Upper lobe of right lung (tissue), 1 donor: ENCODE measurements around the gene ADGRV1. TPM values are rescaled to one million over a fixed set of nuclear protein-coding genes. Genes with fewer than 3 reads are reported as not detected.

Experiments used
- ATAC-seq: fragments of 200-7000 bp; cut with Tn5 transposase; one replicate; pipeline ENCODE4 v1.9.1; 2020; ENCODE audit warnings: mild to moderate bottlenecking, moderate library complexity
- DNase-seq: peaks from one replicate; pipeline ENCODE4 v3.0.0-alpha.2; 2020
- H3K27ac ChIP-seq: fragments of 200-600 bp; one replicate; pipeline ENCODE4 v1.8.0; 2022
- H3K27me3 ChIP-seq: fragments of 200-600 bp; one replicate; pipeline ENCODE4 v1.8.0; 2022; ENCODE audit warnings: mild to moderate bottlenecking
- H3K36me3 ChIP-seq: fragments of 200-600 bp; one replicate; pipeline ENCODE4 v1.8.0; 2022
- H3K4me1 ChIP-seq: fragments of 200-600 bp; one replicate; pipeline ENCODE4 v1.8.0; 2022
- H3K4me3 ChIP-seq: fragments of 200-600 bp; one replicate; pipeline ENCODE4 v1.8.0; 2022; ENCODE audit warnings: mild to moderate bottlenecking
- H3K9me3 ChIP-seq: fragments of 200-600 bp; one replicate; pipeline ENCODE4 v1.8.0; 2022
- intact Hi-C: fragments of 100-400 bp; cut with DNase I; formaldehyde crosslinking; loops from one replicate; pipeline ENCODE4 v1.11.0; 2022
- total RNA-seq: library from RNA; stranded (reverse); fragmentation: NEBNext Ultra II Directional; extraction: Animal tissue kit (Norgen Biotek cat#: 25700); gene quantifications from one replicate; pipeline ENCODE4 v1.2.1, GENCODE V29; 2021
- TF ChIP-seq, protein P1 (sequence below): fragments of 200-600 bp; IDR thresholded peaks from one replicate; pipeline ENCODE4 v1.8.0; 2022; ENCODE audit warnings: antibody characterized with exemption
- donor health status: DM: no; HTN: yes; CAD: no; lungs with severe emphysema.

The ADGRV1 gene
- total RNA-seq, 1 donor from 2014 or later = 47.1 TPM

DNA sequence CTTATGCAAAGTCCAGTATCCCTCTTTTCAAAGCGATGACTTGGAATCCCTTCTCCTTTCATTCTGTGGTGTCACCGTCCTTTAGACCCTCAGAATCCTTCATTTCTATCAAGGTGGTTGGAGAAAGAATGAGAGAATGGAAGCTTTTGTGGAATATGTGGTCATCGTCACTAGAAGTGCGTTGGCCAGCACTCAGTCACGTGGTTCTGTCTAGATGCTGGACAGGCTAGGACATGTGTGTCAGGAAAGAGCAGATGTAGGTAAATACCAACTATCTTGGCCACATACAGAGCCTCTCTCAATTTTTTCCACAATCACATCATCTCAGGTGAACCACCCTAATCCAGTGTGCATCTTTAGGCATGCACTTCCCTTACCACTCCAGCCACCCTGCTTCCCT is 618.5 kb downstream of the ADGRV1 start:
- Histone ChIP-seq H3K4me3 (no peak overlapping the region), H3K9me3 (no peaks in the 10 kb centered on the region), H3K27me3 (no peaks in the 10 kb centered on the region), H3K27ac (no peak overlapping the region), H3K36me3 (no peaks in the 10 kb centered on the region), H3K4me1 (no peaks in the 10 kb centered on the region)
- ATAC-seq = no peak
- DNase-seq = no peak
- intact Hi-C loops = no loop called here
- TF ChIP-seq, protein P1, sequence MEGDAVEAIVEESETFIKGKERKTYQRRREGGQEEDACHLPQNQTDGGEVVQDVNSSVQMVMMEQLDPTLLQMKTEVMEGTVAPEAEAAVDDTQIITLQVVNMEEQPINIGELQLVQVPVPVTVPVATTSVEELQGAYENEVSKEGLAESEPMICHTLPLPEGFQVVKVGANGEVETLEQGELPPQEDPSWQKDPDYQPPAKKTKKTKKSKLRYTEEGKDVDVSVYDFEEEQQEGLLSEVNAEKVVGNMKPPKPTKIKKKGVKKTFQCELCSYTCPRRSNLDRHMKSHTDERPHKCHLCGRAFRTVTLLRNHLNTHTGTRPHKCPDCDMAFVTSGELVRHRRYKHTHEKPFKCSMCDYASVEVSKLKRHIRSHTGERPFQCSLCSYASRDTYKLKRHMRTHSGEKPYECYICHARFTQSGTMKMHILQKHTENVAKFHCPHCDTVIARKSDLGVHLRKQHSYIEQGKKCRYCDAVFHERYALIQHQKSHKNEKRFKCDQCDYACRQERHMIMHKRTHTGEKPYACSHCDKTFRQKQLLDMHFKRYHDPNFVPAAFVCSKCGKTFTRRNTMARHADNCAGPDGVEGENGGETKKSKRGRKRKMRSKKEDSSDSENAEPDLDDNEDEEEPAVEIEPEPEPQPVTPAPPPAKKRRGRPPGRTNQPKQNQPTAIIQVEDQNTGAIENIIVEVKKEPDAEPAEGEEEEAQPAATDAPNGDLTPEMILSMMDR = no peak

DNA sequence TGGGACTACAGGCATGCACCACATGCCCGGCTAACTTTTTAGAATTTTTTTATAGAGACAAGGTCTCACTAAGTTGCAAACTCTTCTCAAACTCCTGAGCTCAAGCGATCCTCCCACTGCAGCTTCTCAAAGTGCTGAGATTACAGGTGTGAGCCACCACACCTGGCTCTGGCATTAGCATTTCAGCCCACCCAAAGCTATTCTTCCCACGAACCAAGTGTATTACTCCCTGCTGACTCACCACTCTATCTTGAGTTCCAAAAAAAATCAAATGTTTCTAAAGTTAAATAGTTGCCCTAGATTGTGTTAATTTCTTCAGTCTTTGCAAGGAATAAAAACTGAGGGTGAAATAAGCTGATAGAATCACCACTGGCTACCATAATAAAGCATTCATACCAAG is 619.0 kb downstream of the ADGRV1 start:
- DNase-seq = no peak
- H3K9me3 ChIP-seq = no peaks in the 10 kb centered on the region
- H3K4me3 ChIP-seq = no peak overlapping the region
- intact Hi-C loops = no loop called here
- no peak overlapping the region for H3K27ac ChIP-seq
- H3K27me3 ChIP-seq = no peaks in the 10 kb centered on the region
- no peaks in the 10 kb centered on the region for H3K4me1 ChIP-seq
- no peaks in the 10 kb centered on the region for H3K36me3 ChIP-seq
- no peak for ATAC-seq
- TF ChIP-seq, protein P1 = no peak

DNA sequence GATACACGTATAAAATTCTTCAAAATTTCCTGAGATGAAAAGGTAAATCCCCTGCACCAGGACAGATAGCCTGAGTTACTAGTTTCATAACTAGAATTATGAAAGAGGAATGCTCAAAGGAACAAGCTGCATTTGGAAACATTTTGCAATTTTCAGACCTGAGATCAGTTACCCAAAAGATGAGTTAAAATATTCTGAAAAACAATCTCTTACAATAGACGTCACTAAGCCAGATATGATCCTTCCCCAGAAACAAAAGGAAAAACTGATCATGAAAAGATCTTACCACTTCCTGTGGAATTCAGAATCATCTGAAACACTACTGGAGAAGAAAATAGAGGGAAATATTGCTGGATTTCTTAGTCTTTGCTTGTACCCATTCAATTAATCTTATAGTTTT is 619.9 kb downstream of the ADGRV1 start:
- H3K36me3 ChIP-seq = no peaks in the 10 kb centered on the region
- H3K27me3 ChIP-seq = no peaks in the 10 kb centered on the region
- DNase-seq (no peak), ATAC-seq (no peak)
- H3K4me1 ChIP-seq = no peaks in the 10 kb centered on the region
- TF ChIP-seq, protein P1 = no peak
- H3K9me3 ChIP-seq = no peaks in the 10 kb centered on the region
- intact Hi-C loops = no loop called here
- H3K4me3 ChIP-seq = no peak overlapping the region
- no peak overlapping the region for H3K27ac ChIP-seq

DNA sequence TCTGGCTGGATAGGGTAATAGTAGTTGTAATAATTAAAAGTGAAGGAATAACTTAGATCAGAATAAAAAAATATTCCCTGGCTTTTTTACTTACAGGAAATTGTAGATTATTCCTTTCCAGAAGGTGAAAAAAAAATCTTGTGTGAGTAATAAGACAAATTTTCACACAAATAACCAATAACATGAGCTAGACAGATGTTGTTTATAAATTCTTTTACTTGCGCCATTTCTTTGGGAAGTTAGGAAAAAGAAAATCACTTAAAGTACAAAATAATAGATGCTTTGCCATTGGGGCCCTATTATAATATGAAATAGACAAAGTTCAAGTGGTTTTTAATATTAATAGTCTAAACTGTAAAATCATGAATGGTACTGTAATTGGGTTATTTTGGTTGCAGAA is 620.4 kb downstream of the ADGRV1 start:
- intact Hi-C loops = no loop called here
- no peaks in the 10 kb centered on the region for H3K36me3 ChIP-seq
- no peaks in the 10 kb centered on the region for H3K27me3 ChIP-seq
- TF ChIP-seq, protein P1 = no peak
- no peaks in the 10 kb centered on the region for H3K4me1 ChIP-seq
- no peak overlapping the region for H3K4me3 ChIP-seq
- no peak overlapping the region for H3K27ac ChIP-seq
- H3K9me3 ChIP-seq = no peaks in the 10 kb centered on the region
- ATAC-seq (no peak), DNase-seq (no peak)

DNA sequence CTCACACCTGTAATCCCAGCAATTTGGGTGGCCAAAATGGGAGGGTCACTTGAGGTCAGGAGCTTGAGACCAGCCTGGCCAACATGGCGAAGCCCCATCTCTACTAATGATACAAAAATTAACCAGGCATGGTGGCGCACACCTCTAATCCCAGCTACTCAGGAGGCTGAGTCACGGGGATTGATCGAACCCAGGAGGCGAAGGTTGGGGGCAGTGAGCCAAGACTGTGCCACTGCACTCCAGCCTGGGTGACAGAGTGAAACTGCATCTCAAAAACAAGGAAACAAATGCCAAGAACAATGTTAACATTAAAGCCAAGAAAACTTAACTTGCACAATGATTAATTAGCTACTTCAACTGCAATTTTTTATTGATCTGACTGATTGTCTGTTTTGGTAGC is 621.9 kb downstream of the ADGRV1 start:
- no peak for ATAC-seq
- TF ChIP-seq, protein P1 = no peak
- DNase-seq = no peak
- no peaks in the 10 kb centered on the region for H3K9me3 ChIP-seq
- no peak overlapping the region for H3K27ac ChIP-seq
- H3K4me1 ChIP-seq = no peaks in the 10 kb centered on the region
- H3K4me3 ChIP-seq = no peak overlapping the region
- no peaks in the 10 kb centered on the region for H3K36me3 ChIP-seq
- H3K27me3 ChIP-seq = no peaks in the 10 kb centered on the region
- intact Hi-C loops = no loop called here

DNA sequence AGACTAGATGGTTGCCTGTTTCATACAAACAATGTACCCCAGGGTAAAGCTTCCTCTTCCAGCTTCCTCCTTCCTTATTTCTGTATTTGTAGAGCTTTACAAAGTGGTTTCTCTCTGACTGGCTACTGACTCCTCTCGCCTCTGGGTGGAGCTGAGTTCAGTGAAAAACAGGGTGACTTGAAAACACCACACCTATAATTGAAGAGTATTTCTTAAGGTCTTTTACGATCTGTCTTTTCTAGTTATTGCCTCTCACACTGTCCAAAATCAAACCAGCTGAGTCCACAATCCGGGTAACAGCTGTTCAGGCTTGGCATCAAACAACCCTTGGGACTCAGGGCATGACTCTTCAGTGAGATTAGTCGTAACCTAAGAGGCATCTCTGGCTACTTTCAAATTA is 624.2 kb downstream of the ADGRV1 start:
- DNase-seq = no peak
- no peaks in the 10 kb centered on the region for H3K27me3 ChIP-seq
- H3K4me1 ChIP-seq = no peaks in the 10 kb centered on the region
- no peak overlapping the region for H3K27ac ChIP-seq
- TF ChIP-seq, protein P1 = peak; percentile 16
- peak; percentile 94 for ATAC-seq
- H3K36me3 ChIP-seq = no peaks in the 10 kb centered on the region
- no peaks in the 10 kb centered on the region for H3K9me3 ChIP-seq
- no peak overlapping the region for H3K4me3 ChIP-seq
- intact Hi-C loops = no loop called here
